Endometrial microvascular endothelial cells (primary cell): ENCODE measurements around the gene MACROH2A2. TPM values are rescaled to one million over a fixed set of nuclear protein-coding genes. Genes with fewer than 3 reads are reported as not detected.
"Not testable (repeated sequence)": the region's sequence is repeated elsewhere in the genome, so short reads cannot be mapped to it uniquely, and the experiment has no call there.

Experiments used
- in situ Hi-C: cut with HindIII; loops from 2 replicates; pipeline ENCODE4 v1.10.0; 2017; ENCODE audit warnings: low sequenced_read_pairs, low pct_unique_long_range_greater_than_20kb; ENCODE audit errors: inconsistent ontology term
- total RNA-seq: library from RNA; depleted of rRNA; stranded (reverse); fragments of >200 nt; gene quantifications from one replicate; pipeline ENCODE4 v1.2.3, GENCODE V29; 2015; ENCODE audit errors: inconsistent ontology term

Gene MACROH2A2
- 1.1 TPM for total RNA-seq

- in situ Hi-C loops, result no loop called here
These were observed at the start of gene MACROH2A2 for GRCh38 chr10:70052462-70053217. Gene MACROH2A2, plus strand, starts transcription at chr10:70052846. Its CDS starts 22,813 bp downstream, at chr10:70075659.

- in situ Hi-C loops, result no loop called here
These were observed 45.4 kb upstream of the MACROH2A2 start for GRCh38 chr10:70007116-70007820.

GRCh38 chr10:70031215-70031614 is 21.4 kb upstream of the MACROH2A2 start:
- in situ Hi-C loops, result no loop called here

GRCh38 chr10:70032667-70033289 is 19.9 kb upstream of the MACROH2A2 start:
- in situ Hi-C loops, result no loop called here

- in situ Hi-C loops, result no loop called here
These were observed 18.4 kb upstream of the MACROH2A2 start for GRCh38 chr10:70034232-70034631.

GRCh38 chr10:70035531-70035930 is 17.1 kb upstream of the MACROH2A2 start:
- in situ Hi-C loops, result no loop called here

- in situ Hi-C loops, result no loop called here
These were observed 13.7 kb upstream of the MACROH2A2 start for GRCh38 chr10:70038923-70039322.

GRCh38 chr10:70041016-70041415 is 11.6 kb upstream of the MACROH2A2 start:
- in situ Hi-C loops, result no loop called here

GRCh38 chr10:70041739-70042138 is 10.9 kb upstream of the MACROH2A2 start:
- in situ Hi-C loops, result not testable (repeated sequence)

GRCh38 chr10:70047066-70047465 is 5.6 kb upstream of the MACROH2A2 start:
- in situ Hi-C loops, result not testable (repeated sequence)

GRCh38 chr10:70048030-70048723 is 4.5 kb upstream of the MACROH2A2 start:
- in situ Hi-C loops, result no loop called here

GRCh38 chr10:70051848-70052247 is 798 bp upstream of the MACROH2A2 start:
- in situ Hi-C loops, result no loop called here

- in situ Hi-C loops, result no loop called here
These were observed 683 bp downstream of the MACROH2A2 start for GRCh38 chr10:70053218-70053840.

- in situ Hi-C loops, result no loop called here
These were observed 1.2 kb downstream of the MACROH2A2 start for GRCh38 chr10:70053841-70054288.

GRCh38 chr10:70054902-70055301 is 2.3 kb downstream of the MACROH2A2 start:
- in situ Hi-C loops, result no loop called here

GRCh38 chr10:70055550-70055949 is 2.9 kb downstream of the MACROH2A2 start:
- in situ Hi-C loops, result no loop called here

- in situ Hi-C loops, result no loop called here
These were observed 4.7 kb downstream of the MACROH2A2 start for GRCh38 chr10:70057306-70057705.

- in situ Hi-C loops, result no loop called here
These were observed 7.7 kb downstream of the MACROH2A2 start for GRCh38 chr10:70060389-70060788.
